GM19467 (cell line): ENCODE results near the gene SAMD4A.

Source experiments
- ATAC-seq: cut with Tn5 transposase; IDR thresholded peaks from one replicate; pipeline ENCODE4 v1.9.1; 2021; ENCODE audit warnings: mild to moderate bottlenecking, moderate library complexity; ENCODE audit not compliant: unreplicated experiment

The SAMD4A gene

GRCh38 chr14:54627540-54628363 lies 60.8 kb downstream of the SAMD4A start:
- peak; percentile 55 for ATAC-seq

DNA sequence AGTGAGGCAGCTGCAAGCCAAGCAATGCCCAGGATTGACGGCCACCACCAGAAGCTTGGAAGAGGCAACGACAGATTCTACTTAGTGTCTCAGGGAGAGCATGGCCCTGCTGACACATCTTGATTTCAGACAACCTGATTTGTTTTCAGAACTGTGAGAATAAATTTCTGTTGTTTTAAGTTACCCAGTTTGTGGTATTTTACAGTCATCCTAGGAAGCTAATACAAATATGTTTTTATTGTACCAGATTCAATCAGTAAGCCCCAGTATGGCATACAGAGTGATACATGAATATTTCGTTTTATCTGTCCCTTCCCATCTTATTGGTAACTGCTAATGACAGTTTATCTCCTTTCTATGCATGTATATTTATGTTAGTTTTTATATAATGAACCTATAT lies 62.3 kb downstream of the SAMD4A start:
- no peak for ATAC-seq

GRCh38 chr14:54629635-54630360 lies 62.9 kb downstream of the SAMD4A start:
- no peak for ATAC-seq

DNA sequence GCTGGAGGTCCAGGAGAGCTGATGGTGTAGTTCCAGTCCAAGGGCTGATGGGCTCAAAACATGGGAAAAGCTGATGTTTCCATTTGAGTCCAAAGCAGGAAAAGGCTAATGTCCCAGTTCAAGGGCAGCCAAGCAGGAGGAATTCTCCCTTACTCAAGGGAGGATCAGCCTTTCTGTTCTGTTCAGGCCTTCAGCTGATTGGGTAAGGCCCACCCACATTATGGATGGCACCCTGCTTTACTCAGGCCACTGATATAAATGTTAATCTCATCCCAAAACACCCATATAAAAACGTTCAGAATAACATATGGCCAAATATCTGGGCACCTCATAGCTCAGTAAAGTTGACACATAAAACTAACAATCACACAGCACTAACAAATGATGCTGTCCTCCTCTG lies 64.1 kb downstream of the SAMD4A start:
- ATAC-seq, result no peak

DNA sequence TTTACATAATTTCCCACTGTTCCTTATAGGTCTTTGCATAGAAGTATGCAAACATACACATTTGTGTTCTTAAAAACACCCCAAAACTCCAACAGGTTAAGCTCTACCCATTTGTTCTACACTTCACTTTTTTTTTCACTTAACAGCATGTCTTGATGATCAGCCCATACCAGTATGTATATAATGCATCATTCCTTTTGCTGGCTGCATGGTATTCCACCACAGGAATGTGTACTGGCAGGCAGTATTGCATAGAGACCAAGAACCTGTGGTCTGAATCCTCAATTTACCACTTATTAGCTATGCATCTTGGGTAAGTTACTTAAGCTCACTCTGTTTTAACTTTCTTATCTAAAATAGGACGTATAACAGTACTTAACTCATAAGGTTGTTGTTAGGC lies 65.5 kb downstream of the SAMD4A start:
- no peak for ATAC-seq

GRCh38 chr14:54633076-54633475 lies 66.1 kb downstream of the SAMD4A start:
- no peak for ATAC-seq

DNA sequence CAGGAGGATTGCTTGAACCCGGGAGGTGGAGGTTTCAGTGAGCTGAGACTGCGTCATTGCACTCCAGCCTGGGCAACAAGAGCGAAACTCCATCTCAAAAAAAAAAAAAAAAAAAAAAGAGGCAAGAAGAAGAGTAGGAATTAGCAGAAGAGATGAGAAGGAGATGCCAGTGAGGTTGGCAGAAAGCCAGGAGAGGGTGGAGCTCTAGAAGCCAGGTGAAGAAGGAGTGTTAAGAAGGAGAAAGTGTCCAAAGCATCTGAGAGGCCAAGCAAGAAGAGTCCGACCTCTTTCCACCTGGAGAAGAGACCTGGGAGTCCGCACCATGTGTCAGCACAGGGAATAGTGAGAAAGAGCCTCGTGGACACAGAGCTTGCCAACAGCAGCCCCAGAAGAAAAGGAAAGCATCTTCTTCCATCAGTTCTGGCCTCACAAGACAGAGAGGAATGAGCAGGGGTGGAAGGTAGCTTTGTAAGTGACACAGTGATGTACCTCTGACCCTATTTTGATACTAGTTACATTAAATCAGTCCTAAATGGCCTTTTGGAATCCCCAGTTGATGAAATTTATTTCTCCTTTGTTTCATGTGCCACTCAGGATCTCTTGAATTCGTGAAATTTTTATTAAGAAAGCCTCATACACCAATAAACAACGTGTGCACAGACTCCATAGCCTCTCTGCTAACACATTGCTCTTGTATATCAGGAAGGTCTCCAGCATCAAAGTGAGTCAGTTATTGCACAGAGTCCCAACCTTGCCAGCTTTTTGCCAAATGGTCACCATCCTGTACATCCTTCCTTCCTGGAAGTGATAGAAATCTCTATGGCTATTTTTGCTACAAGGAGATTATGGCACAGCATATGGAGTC lies 70.6 kb downstream of the SAMD4A start:
- no peak for ATAC-seq

GRCh38 chr14:54638135-54638446 lies 71.2 kb downstream of the SAMD4A start:
- no peak for ATAC-seq

DNA sequence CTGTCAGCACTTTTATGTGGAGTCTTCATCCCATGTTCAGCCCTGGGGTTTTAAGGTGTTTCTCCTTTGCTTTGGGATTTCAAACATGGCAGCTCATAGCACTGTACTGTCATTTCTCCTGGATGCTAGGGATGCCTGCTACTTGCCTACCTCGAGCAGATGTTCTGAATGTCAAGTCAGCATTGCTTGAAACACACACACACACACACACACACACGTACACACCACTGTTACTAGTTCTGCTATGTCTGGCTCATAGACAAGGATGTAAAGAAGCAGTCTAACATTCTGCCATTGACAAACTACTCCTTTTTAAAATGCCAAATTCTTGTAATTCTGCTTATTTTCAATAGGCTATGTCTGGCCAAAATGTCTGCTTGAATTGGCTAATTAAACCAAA lies 72.7 kb downstream of the SAMD4A start:
- ATAC-seq, result no peak

- no peak for ATAC-seq
Measured at GRCh38 chr14:54640506-54640905, 73.6 kb downstream of the SAMD4A start.

GRCh38 chr14:54642121-54642520 lies 75.2 kb downstream of the SAMD4A start:
- no peak for ATAC-seq

GRCh38 chr14:54642801-54643695 lies 76.1 kb downstream of the SAMD4A start:
- ATAC-seq, result no peak

DNA sequence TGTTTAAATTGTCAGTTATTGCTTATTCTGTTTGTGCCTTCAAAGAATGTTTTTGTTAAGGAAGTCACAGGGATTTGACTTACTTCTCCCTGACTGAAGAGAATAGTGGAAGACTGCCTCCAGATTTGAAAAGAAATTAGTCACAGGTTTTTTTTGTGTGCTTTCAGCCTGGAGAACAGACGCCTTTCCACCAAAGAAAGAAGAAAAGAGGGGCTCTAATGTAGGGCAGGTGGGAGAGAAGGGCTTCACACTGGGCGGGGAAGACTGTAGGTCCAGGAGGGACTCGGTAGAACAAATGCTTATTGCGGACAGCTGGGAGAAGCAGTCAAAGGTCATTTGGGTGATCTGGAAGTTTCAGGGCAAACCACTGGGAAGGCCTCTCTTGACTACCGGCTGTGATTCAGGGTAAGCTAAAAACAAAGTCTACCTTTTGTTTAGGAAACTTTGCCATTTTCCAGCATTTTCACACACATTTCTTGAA lies 76.8 kb downstream of the SAMD4A start:
- ATAC-seq, result no peak

DNA sequence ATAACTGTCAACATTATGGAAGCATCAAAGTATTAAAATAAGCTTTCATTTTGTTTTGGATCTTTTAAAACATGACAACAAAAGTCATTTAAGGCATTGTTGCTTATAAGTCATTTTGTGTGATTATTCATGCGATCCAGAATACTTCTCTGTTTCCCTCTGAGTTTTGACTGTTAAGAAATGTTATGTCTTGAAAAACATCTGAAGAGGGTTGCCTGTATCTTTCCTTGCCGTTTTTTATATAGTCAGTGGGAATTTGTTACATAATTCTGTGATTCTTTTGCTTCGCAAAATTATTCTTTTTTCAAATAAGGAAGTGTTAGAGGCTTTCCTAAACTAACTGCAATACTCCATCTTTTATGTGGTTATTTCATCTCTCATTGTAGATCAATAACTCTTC lies 78.7 kb downstream of the SAMD4A start:
- no peak for ATAC-seq

- ATAC-seq, result no peak
Measured at GRCh38 chr14:54646626-54647025, 79.7 kb downstream of the SAMD4A start.

DNA sequence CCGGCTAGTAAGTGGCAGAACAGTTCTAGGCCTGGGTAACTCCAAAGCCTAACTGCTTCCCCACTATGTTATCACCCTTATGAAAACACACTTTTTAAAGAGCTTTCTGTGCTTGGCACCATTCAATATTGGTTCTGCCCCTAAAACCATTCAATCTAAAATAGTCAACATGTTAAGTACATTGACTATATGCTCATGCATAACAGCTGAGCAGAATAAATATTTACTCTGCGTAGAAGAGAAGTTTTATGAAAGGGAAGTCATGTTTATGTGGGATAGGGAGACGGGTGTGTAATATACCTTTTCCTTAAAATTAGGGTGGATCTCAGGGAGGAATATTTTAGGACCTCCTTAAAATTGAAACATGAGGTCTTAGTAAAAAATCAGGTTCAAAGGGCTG lies 80.5 kb downstream of the SAMD4A start:
- no peak for ATAC-seq

DNA sequence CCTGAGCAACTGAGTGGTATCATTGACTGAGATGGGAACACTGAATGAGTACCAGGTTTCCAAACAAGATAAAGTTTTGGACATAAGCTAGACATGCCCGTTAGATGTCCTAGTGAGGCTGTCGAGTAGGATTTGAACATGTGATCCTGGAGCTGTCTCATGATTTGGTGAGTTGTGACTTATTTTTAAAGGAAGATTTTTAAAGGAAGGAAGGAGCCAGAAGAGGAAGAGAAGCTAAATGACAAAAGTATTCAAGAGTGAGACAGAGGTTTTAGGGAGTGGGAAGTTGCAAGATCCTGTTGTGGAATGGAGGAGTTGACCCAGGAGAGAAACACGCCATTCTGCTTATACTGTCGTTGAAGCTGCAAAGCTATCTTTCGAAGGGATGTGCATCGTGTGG lies 82.1 kb downstream of the SAMD4A start:
- no peak for ATAC-seq

- ATAC-seq, result no peak
Measured at GRCh38 chr14:54650331-54650958, 83.5 kb downstream of the SAMD4A start.

DNA sequence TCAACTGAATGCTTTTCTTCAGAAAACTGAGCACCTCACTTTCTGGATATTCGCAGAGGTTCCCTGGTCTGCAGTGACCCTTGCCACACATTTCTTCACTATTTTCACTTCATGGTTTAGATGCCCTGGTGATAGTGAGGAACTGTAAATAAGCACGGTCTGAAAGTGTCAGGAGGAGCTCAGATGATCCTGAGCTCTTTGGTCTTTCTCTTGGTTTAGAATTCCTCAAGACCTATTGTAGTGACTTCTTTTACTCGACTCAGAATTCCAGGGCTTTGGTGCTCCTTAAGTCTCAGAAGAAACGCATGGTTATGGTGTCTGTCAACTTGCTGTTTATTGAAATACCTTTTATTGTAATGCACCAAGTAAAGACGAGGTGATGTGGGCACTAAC lies 84.0 kb downstream of the SAMD4A start:
- no peak for ATAC-seq

DNA sequence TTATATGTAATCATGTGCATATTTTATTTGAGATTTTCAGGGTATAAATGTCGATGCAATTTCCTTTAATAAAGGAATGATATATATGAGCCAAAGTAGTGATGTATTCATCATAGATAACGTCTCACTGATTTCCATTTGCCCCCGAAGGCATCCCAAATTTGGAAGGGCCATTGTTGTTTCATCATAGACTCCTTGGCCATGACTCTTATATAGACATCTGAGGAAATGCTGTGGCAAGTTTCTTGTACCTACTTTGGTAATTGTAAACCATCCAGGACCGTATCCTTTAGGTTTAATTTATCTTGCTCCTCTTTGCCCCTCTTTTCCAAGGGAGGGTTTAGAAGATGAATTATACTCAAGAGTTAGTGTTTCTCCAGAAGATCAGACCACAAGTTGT lies 84.7 kb downstream of the SAMD4A start:
- ATAC-seq, result no peak
